NCI-H2029 (cell line): ENCODE data around the gene LCMT2.

Source experiments
- DNase-seq: peaks from one replicate; lab custom pipeline; 2025; lab: John Stamatoyannopoulos, UW

Gene LCMT2

DNA sequence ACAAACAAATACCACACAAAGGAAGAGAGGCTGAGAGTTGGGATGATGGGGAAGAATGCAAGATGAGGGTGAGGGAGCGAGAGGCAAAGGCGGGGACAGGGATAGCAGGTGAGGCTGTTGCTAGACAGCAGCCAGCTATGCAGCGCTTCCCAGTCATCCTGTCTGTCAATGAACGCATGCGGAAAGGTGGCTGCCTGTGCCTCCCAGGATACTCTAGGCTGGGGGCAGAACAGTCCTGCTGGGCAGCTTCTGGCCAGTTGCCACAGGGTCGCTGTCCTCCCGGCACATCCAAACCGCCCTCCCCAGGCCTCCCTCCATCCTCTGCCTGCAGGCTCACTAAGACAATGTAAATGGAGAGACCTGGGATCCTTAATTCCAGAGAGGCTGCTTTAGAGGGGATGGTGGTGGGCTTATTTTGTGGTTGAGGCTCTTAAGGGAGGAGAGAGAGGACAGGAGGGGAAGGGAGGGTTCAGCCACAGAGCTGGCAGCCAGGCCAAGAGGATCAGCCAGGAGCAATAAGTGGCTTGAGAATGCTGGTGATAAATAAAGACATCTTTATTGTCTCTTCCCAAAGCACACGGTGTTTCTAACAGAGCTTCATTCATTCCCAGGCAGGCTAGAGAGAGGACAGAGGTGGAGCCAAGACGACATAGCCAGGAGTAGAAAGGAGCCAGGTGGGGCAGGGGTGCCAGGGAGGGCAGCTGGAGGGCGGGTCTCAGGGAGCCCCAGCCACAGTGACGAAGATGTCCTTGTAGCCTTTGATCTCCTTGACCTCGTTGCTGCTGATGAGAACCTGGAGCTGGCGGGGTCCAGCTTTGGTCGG lies 54.4 kb downstream of the LCMT2 start:
- no peak for DNase-seq

DNA sequence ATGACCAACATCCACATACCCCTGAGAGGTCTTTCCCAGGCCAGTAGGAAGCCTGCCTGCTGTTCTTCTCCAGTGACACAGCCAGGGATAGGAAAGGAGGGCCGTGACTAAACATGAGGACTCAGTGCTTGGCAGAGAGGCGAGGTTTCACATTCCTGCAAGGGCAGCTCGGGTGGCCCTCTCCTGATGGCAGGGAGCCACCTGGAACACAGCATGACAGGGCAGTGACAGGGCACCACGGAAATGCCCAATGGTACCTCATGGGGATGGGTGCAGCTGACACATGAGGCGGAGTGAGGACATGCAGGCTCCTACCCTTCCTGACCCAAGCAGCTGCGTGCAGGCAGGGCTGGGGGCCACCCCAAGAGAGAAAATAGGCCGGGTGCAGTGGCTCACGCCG lies 56.2 kb downstream of the LCMT2 start:
- peak; percentile 12 for DNase-seq
